Erythroblast (primary cell): Measurements from ENCODE around the gene TYW1B.
"Not testable (repeated sequence)": the region's sequence is repeated elsewhere in the genome, so short reads cannot be mapped to it uniquely, and the experiment has no call there.

Source experiments
- GATA1 ChIP-seq: IDR thresholded peaks from 2 replicates; pipeline ENCODE4 v1.6.1; 2011; ENCODE audit warnings: low read depth, mild to moderate bottlenecking, control low read depth, low read length, moderate library complexity
- POLR2A ChIP-seq: IDR thresholded peaks from 2 replicates; pipeline ENCODE4 v1.6.1; 2011; ENCODE audit warnings: mild to moderate bottlenecking, low read length

DNA sequence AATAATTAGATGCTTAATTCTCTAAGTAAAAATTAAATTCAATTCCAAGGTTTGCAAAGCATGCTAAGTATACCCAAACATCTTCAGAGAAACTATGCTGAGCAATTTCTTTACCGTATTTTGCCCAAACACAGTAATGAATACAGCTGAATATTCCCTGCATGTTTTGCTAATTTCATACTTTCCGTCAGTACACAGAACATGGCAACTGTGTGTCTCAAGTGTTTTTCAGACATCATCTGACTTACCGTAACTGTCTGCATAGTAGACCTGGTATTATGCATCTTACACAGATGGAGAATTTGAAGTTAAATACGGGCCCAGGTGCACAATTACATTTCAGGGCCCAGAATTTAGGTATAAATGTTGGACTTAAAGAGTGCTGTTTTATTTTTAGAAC, 15.2 kb upstream of the TYW1B start:
- not testable (repeated sequence) for TF ChIP-seq POLR2A, GATA1
